Measurements from ENCODE around the gene B4GAT1. TPM values are rescaled to one million over a fixed set of nuclear protein-coding genes. Genes with fewer than 3 reads are reported as not detected.

Gene B4GAT1
- total RNA-seq, 1 experiment from 2014 or later: 41.1 TPM

GRCh38 chr11:66363805-66364535 lies 16.5 kb upstream of the B4GAT1 start:
- no peak overlapping the region for H2AFZ ChIP-seq (ENCODE audit: low read length)
- no peak overlapping the region for H3K9ac ChIP-seq (ENCODE audit: low read length)
- CTCF ChIA-PET: interaction anchor here (0.5 to 1.0 kb wide), 2 partner anchors 14 to 128 kb away, joined by 3 read pairs; no protein-coding TSS in a partner anchor
- H4K20me1 ChIP-seq (ENCODE audit: low read length): no peaks in the 10 kb centered on the region
- ATAC-seq (peak; percentile 55), DNase-seq (peak; percentile 71)
- no peak overlapping the region for H3K4me2 ChIP-seq (ENCODE audit: low read length)
- H3K79me2 ChIP-seq (ENCODE audit: low read length): peaks cover 9% of the 10 kb centered on the region; the same call in 1 of the 2 replicates
- BruUV-seq (replicated peaks): no TSS peak
- H3F3A ChIP-seq (ENCODE audit: low read length, unreplicated experiment): no peaks in the 10 kb centered on the region
- TF ChIP-seq EZH2 (IDR thresholded peaks at IDR 0.05; ENCODE audit: low read length, unreplicated experiment): no peak
- TF ChIP-seq CTCF (conservative IDR thresholded peaks at IDR 0.05; ENCODE audit: low read depth, low read length): peak; percentile 90
- H3K4me3 ChIP-seq (ENCODE audit: low read length): no peak overlapping the region
- no peaks in the 10 kb centered on the region for H3K27me3 ChIP-seq (ENCODE audit: low read length)
- intact Hi-C loops (cut with micrococcal nuclease): no loop called here
- H3K36me3 ChIP-seq (ENCODE audit: low read depth, low read length): peaks cover 35% of the 10 kb centered on the region
- H3K4me1 ChIP-seq (ENCODE audit: insufficient read depth, low read length): no peaks in the 10 kb centered on the region
- H3K9me3 ChIP-seq (ENCODE audit: low read length): no peaks in the 10 kb centered on the region
- H3K9me2 ChIP-seq (replicated peaks; ENCODE audit: low read length): no peaks in the 10 kb centered on the region
- H3K27ac ChIP-seq (ENCODE audit: low read length): no peak overlapping the region
- POLR2A ChIA-PET (ENCODE audit: unreplicated experiment): no interaction called here

- Histone ChIP-seq H3K4me3 (ENCODE audit: low read length) (no peak overlapping the region), H3K27me3 (ENCODE audit: low read length) (no peaks in the 10 kb centered on the region), H3F3A (ENCODE audit: low read length, unreplicated experiment) (peaks cover 6% of the 10 kb centered on the region), H4K20me1 (ENCODE audit: low read length) (no peaks in the 10 kb centered on the region), H3K9ac (ENCODE audit: low read length) (no peak overlapping the region), H2AFZ (ENCODE audit: low read length) (no peak overlapping the region), H3K9me2 (replicated peaks; ENCODE audit: low read length) (no peaks in the 10 kb centered on the region), H3K4me1 (ENCODE audit: insufficient read depth, low read length) (no peaks in the 10 kb centered on the region), H3K27ac (ENCODE audit: low read length) (no peak overlapping the region), H3K9me3 (ENCODE audit: low read length) (no peaks in the 10 kb centered on the region), H3K79me2 (ENCODE audit: low read length) (0 out of 2 replicates have a peak, but pooled peaks cover 1% of the 10 kb centered on the region), H3K36me3 (ENCODE audit: low read depth, low read length) (peaks cover 28% of the 10 kb centered on the region), H3K4me2 (ENCODE audit: low read length) (no peak overlapping the region)
- no peak for ATAC-seq
- intact Hi-C loops (cut with micrococcal nuclease): no loop called here
- no TSS peak for BruUV-seq (replicated peaks)
- ChIA-PET POLR2A (ENCODE audit: unreplicated experiment) (no interaction called here), CTCF (no interaction called here)
- DNase-seq: no peak
- TF ChIP-seq EZH2 (IDR thresholded peaks at IDR 0.05; ENCODE audit: low read length, unreplicated experiment) (no peak), EZH2phosphoT487 (IDR thresholded peaks at IDR 0.05; ENCODE audit: borderline replicate concordance, low read length) (no peak), CTCF (conservative IDR thresholded peaks at IDR 0.05; ENCODE audit: low read depth, low read length) (no peak)
These were observed 15.8 kb upstream of the B4GAT1 start for GRCh38 chr11:66363187-66363601.

GRCh38 chr11:66362481-66363147 lies 15.2 kb upstream of the B4GAT1 start:
- no peak for TF ChIP-seq EZH2 (IDR thresholded peaks at IDR 0.05; ENCODE audit: low read length, unreplicated experiment)
- no peak for TF ChIP-seq EZH2phosphoT487 (IDR thresholded peaks at IDR 0.05; ENCODE audit: borderline replicate concordance, low read length)
- TF ChIP-seq CTCF (conservative IDR thresholded peaks at IDR 0.05; ENCODE audit: low read depth, low read length): no peak
- H3K4me2 ChIP-seq (ENCODE audit: low read length): no peak overlapping the region
- H3K4me3 ChIP-seq (ENCODE audit: low read length): no peak overlapping the region
- CTCF ChIA-PET: no interaction called here
- no peaks in the 10 kb centered on the region for H4K20me1 ChIP-seq (ENCODE audit: low read length)
- H3K79me2 ChIP-seq (ENCODE audit: low read length): no peaks in the 10 kb centered on the region
- H3K36me3 ChIP-seq (ENCODE audit: low read depth, low read length): peaks cover 22% of the 10 kb centered on the region
- intact Hi-C loops (cut with micrococcal nuclease): no loop called here
- ATAC-seq: no peak
- H3K9me3 ChIP-seq (ENCODE audit: low read length): no peaks in the 10 kb centered on the region
- H3K9ac ChIP-seq (ENCODE audit: low read length): no peak overlapping the region
- POLR2A ChIA-PET (ENCODE audit: unreplicated experiment): no interaction called here
- H3K4me1 ChIP-seq (ENCODE audit: insufficient read depth, low read length): no peaks in the 10 kb centered on the region
- peaks cover 6% of the 10 kb centered on the region for H3F3A ChIP-seq (ENCODE audit: low read length, unreplicated experiment)
- no peak overlapping the region for H2AFZ ChIP-seq (ENCODE audit: low read length)
- H3K27ac ChIP-seq (ENCODE audit: low read length): no peak overlapping the region
- no TSS peak for BruUV-seq (replicated peaks)
- H3K9me2 ChIP-seq (replicated peaks; ENCODE audit: low read length): no peaks in the 10 kb centered on the region
- H3K27me3 ChIP-seq (ENCODE audit: low read length): no peaks in the 10 kb centered on the region
- DNase-seq: no peak
